Measurements from ENCODE around the gene RFC1. TPM values are rescaled to one million over a fixed set of nuclear protein-coding genes. Genes with fewer than 3 reads are reported as not detected.
"Not testable (repeated sequence)": the region's sequence is repeated elsewhere in the genome, so short reads cannot be mapped to it uniquely, and the experiment has no call there.

The RFC1 gene
- total RNA-seq, 3 donors from 2014 or later: 62.0 to 70.6 (median 69.9) TPM

GRCh38 chr4:39367166-39367565, 1.0 kb upstream of the RFC1 start:
- Mint-ChIP-seq H3K4me1 (ENCODE audit: low read depth) (peaks cover 22% of the 10 kb centered on the region), H3K36me3 (ENCODE audit: insufficient read depth) (peaks cover 2% of the 10 kb centered on the region), H3K9me3 (peaks cover 2% of the 10 kb centered on the region), H3K27me3 (ENCODE audit: low read depth) (no peaks in the 10 kb centered on the region), H3K4me3 (peak overlapping the region; percentile 56)
- DNase-seq (no peak), ATAC-seq (no peak)

GRCh38 chr4:39365360-39365759, 802 bp downstream of the RFC1 start:
- peak overlapping the region; percentile 96 for H3K4me3 Mint-ChIP-seq
- DNase-seq (no peak), ATAC-seq (peak; percentile 5 to 7)

GRCh38 chr4:39363773-39364393, 2.3 kb downstream of the RFC1 start:
- peaks cover 36% of the 10 kb centered on the region for H3K4me1 Mint-ChIP-seq (ENCODE audit: low read depth)
- DNase-seq: no peak
- no peaks in the 10 kb centered on the region for H3K27me3 Mint-ChIP-seq (ENCODE audit: low read depth)
- H3K4me3 Mint-ChIP-seq: peak overlapping the region; percentile 61
- no peak for ATAC-seq
- no peaks in the 10 kb centered on the region for H3K9me3 Mint-ChIP-seq
- H3K36me3 Mint-ChIP-seq (ENCODE audit: insufficient read depth): peaks cover 5% of the 10 kb centered on the region

More at GRCh38 chr4:39365360-39365759, 802 bp downstream of the RFC1 start:
- no peaks in the 10 kb centered on the region for H3K27me3 Mint-ChIP-seq (ENCODE audit: low read depth)
- peaks cover 31% of the 10 kb centered on the region for H3K4me1 Mint-ChIP-seq (ENCODE audit: low read depth)
- no peaks in the 10 kb centered on the region for H3K9me3 Mint-ChIP-seq
- peaks cover 2% of the 10 kb centered on the region for H3K36me3 Mint-ChIP-seq (ENCODE audit: insufficient read depth)

- H3K4me1 Mint-ChIP-seq (ENCODE audit: low read depth): peaks cover 45% of the 10 kb centered on the region
Observed at GRCh38 chr4:39362827-39363226, 3.3 kb downstream of the RFC1 start.

GRCh38 chr4:39360611-39361010, 5.6 kb downstream of the RFC1 start:
- not testable (repeated sequence) for H3K9me3 Mint-ChIP-seq; H3K27me3 Mint-ChIP-seq (ENCODE audit: low read depth); DNase-seq; H3K4me3 Mint-ChIP-seq; H3K36me3 Mint-ChIP-seq (ENCODE audit: insufficient read depth); ATAC-seq
- peaks cover 51% of the 10 kb centered on the region for H3K4me1 Mint-ChIP-seq (ENCODE audit: low read depth)

More at GRCh38 chr4:39362827-39363226, 3.3 kb downstream of the RFC1 start:
- DNase-seq (no peak), ATAC-seq (no peak)
- H3K4me3 Mint-ChIP-seq: peak overlapping the region; percentile 35
- H3K36me3 Mint-ChIP-seq (ENCODE audit: insufficient read depth): peaks cover 7% of the 10 kb centered on the region
- H3K9me3 Mint-ChIP-seq: no peaks in the 10 kb centered on the region
- H3K27me3 Mint-ChIP-seq (ENCODE audit: low read depth): no peaks in the 10 kb centered on the region

GRCh38 chr4:39357002-39357401, 9.2 kb downstream of the RFC1 start:
- no peaks in the 10 kb centered on the region for H3K9me3 Mint-ChIP-seq
- peaks cover 6% of the 10 kb centered on the region for H3K36me3 Mint-ChIP-seq (ENCODE audit: insufficient read depth)
- DNase-seq (no peak), ATAC-seq (no peak)
- H3K4me1 Mint-ChIP-seq (ENCODE audit: low read depth): peaks cover 63% of the 10 kb centered on the region
- no peaks in the 10 kb centered on the region for H3K27me3 Mint-ChIP-seq (ENCODE audit: low read depth)
- no peak overlapping the region for H3K4me3 Mint-ChIP-seq

- peak overlapping the region; percentile 74 for H3K4me3 Mint-ChIP-seq
- peaks cover 16% of the 10 kb centered on the region for H3K36me3 Mint-ChIP-seq (ENCODE audit: insufficient read depth)
- DNase-seq (no peak), ATAC-seq (no peak)
- no peaks in the 10 kb centered on the region for H3K27me3 Mint-ChIP-seq (ENCODE audit: low read depth)
- H3K4me1 Mint-ChIP-seq (ENCODE audit: low read depth): peaks cover 65% of the 10 kb centered on the region
- H3K9me3 Mint-ChIP-seq: peaks cover 8% of the 10 kb centered on the region
Observed at GRCh38 chr4:39354254-39354552, 12.0 kb downstream of the RFC1 start.

GRCh38 chr4:39353478-39354253, 12.5 kb downstream of the RFC1 start:
- Mint-ChIP-seq H3K4me1 (ENCODE audit: low read depth) (peaks cover 65% of the 10 kb centered on the region), H3K36me3 (ENCODE audit: insufficient read depth) (peaks cover 15% of the 10 kb centered on the region), H3K9me3 (peaks cover 11% of the 10 kb centered on the region), H3K4me3 (peak overlapping the region; percentile 74), H3K27me3 (ENCODE audit: low read depth) (no peaks in the 10 kb centered on the region)
- ATAC-seq: peak; percentile 87
- no peak for DNase-seq

DNA sequence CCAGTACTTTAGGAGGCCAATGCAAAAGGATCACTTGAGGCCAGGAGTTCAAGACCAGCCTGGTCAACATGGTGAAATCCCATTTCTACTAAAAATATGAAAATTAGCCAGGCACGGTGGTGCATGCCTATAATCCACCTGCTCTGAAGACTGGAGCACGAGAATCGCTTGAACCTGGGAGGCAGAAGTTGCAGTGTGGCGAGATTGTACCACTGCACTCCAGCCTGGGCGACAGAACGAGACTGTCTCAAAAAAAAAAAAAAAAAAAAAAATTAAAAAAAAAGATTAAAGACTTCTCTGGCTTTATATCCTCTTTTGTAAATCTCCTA, 13.0 kb downstream of the RFC1 start:
- Mint-ChIP-seq H3K4me1 (ENCODE audit: low read depth) (peaks cover 63% of the 10 kb centered on the region), H3K36me3 (ENCODE audit: insufficient read depth) (peaks cover 17% of the 10 kb centered on the region), H3K9me3 (peaks cover 11% of the 10 kb centered on the region), H3K4me3 (peak overlapping the region; percentile 74)
- not testable (repeated sequence) for ATAC-seq; H3K27me3 Mint-ChIP-seq (ENCODE audit: low read depth)
- peak; percentile 28 for DNase-seq

- ATAC-seq (no peak), DNase-seq (no peak)
- Mint-ChIP-seq H3K4me3 (peak overlapping the region; percentile 19), H3K9me3 (peaks cover 15% of the 10 kb centered on the region), H3K27me3 (ENCODE audit: low read depth) (no peaks in the 10 kb centered on the region), H3K4me1 (ENCODE audit: low read depth) (peaks cover 56% of the 10 kb centered on the region), H3K36me3 (ENCODE audit: insufficient read depth) (peaks cover 28% of the 10 kb centered on the region)
Observed at GRCh38 chr4:39349326-39349725, 16.8 kb downstream of the RFC1 start.

DNA sequence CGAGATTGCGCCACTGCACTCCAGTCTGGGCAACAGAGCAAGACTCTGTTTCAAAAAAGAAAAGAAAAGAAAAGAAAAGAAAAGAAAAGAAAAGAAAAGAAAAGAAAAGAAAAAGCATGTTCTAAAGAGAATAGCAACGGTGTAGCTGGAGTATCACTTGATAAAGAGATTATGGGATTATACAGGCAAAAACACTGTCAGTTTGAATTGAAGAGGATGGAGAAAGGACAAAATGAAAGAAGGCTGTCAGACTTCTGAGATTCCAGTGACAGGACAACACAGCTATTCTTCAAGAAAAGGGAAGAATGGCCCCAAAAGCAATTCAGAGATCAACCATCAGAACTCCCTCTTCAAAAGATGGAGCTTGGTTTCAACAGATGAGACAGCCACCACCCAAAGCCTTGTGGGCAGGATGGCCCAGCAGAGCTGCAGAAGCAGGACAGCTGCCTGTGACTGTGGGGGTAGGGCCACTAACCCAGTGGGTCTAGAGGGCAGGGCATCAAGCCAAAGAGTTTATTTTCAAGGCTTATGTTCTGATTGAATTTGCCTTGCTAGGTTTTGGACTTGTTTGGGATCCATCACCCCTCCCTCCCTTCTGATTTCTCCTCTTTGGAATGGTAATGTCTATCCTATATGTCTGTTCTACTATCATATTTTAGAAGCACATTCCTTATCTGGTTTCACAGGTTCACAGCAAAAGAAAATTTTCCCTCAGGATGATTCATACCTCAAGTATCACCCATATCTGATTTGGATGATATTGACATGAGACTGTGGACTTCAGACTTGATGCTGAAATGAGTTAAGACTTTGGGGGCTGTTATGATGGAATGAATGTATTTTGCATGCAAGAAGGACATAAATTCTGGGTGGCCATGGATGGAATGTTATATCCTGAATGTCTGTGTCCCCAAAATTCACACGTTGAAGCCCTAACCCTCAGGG, 17.5 kb downstream of the RFC1 start:
- no peaks in the 10 kb centered on the region for H3K27me3 Mint-ChIP-seq (ENCODE audit: low read depth)
- peaks cover 15% of the 10 kb centered on the region for H3K9me3 Mint-ChIP-seq
- no peak for ATAC-seq
- H3K36me3 Mint-ChIP-seq (ENCODE audit: insufficient read depth): peaks cover 30% of the 10 kb centered on the region
- H3K4me1 Mint-ChIP-seq (ENCODE audit: low read depth): peaks cover 51% of the 10 kb centered on the region
- no peak for DNase-seq
- peak overlapping the region; percentile 19 for H3K4me3 Mint-ChIP-seq

- H3K4me1 Mint-ChIP-seq (ENCODE audit: low read depth): peaks cover 37% of the 10 kb centered on the region
- no peak for DNase-seq
Observed at GRCh38 chr4:39346856-39347519, 19.2 kb downstream of the RFC1 start.

GRCh38 chr4:39342731-39343130, 23.4 kb downstream of the RFC1 start:
- Mint-ChIP-seq H3K27me3 (ENCODE audit: low read depth) (no peaks in the 10 kb centered on the region), H3K36me3 (ENCODE audit: insufficient read depth) (peaks cover 36% of the 10 kb centered on the region), H3K4me3 (no peak overlapping the region), H3K9me3 (peaks cover 3% of the 10 kb centered on the region), H3K4me1 (ENCODE audit: low read depth) (peaks cover 32% of the 10 kb centered on the region)
- DNase-seq: no peak
- ATAC-seq: no peak

More at GRCh38 chr4:39346856-39347519, 19.2 kb downstream of the RFC1 start:
- peaks cover 37% of the 10 kb centered on the region for H3K36me3 Mint-ChIP-seq (ENCODE audit: insufficient read depth)
- no peaks in the 10 kb centered on the region for H3K27me3 Mint-ChIP-seq (ENCODE audit: low read depth)
- ATAC-seq: no peak
- peaks cover 15% of the 10 kb centered on the region for H3K9me3 Mint-ChIP-seq
- H3K4me3 Mint-ChIP-seq: no peak overlapping the region
